Erythroblast (primary cell): ENCODE measurements around the gene D2HGDH.
"Not testable (repeated sequence)": the region's sequence is repeated elsewhere in the genome, so short reads cannot be mapped to it uniquely, and the experiment has no call there.

Experiments
- GATA1 ChIP-seq: IDR thresholded peaks from 2 replicates; pipeline ENCODE4 v1.6.1; 2011; ENCODE audit warnings: low read depth, mild to moderate bottlenecking, control low read depth, low read length, moderate library complexity
- POLR2A ChIP-seq: IDR thresholded peaks from 2 replicates; pipeline ENCODE4 v1.6.1; 2011; ENCODE audit warnings: mild to moderate bottlenecking, low read length

DNA sequence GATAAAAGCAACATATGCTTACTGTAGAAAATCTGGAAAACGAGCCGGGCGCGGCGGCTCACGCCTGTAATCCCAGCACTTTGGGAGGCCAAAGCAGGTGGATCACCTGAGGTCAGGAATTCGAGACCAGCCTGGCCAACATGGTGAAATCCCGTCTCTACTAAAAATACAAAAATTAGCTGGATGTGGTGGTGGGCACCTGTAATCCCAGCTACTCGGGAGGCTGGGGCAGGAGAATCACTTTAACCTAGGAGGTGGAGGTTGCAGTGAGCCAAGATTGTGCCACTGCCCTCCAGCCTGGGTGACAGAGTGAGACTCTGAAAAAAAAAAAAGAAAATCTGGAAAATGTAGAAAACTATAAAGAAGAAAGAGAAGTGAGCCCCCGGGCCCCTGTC is 83.4 kb downstream of the D2HGDH start:
- not testable (repeated sequence) for TF ChIP-seq POLR2A, GATA1
